D341Med (cell line): ENCODE data around the gene RAB7B.

Experiments used
- DNase-seq: peaks from one replicate; pipeline ENCODE4 v3.0.0; 2012; ENCODE audit warnings: low spot score

The RAB7B gene

DNA sequence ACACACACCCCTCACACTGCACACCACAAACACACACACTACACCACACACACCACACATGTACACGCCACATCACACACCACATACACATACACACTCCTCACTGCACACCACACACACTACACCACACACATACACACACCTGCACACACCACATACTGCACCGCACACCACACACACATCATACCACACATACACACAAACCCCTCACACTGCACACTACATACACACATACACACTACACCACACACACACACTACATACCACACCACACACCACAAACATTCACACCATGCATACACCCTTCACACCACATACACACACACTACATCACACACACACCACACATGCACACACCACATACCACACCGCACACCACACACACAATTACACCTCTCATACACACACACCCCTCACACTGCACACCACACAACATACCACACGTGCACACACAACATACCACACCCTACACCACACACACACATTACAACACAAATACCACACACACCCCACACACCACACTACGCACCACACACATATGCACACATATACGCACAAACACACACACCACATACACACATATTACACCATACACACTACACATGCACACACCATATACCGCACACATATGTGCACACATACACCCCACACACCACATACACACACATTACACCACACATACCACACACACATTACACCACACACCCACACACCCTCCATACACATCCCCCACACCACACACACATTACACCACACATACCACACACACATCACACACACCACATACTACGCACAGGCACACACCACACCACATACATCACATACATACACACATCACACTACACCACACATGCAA lies 29.6 kb downstream of the RAB7B start:
- DNase-seq, result no peak

DNA sequence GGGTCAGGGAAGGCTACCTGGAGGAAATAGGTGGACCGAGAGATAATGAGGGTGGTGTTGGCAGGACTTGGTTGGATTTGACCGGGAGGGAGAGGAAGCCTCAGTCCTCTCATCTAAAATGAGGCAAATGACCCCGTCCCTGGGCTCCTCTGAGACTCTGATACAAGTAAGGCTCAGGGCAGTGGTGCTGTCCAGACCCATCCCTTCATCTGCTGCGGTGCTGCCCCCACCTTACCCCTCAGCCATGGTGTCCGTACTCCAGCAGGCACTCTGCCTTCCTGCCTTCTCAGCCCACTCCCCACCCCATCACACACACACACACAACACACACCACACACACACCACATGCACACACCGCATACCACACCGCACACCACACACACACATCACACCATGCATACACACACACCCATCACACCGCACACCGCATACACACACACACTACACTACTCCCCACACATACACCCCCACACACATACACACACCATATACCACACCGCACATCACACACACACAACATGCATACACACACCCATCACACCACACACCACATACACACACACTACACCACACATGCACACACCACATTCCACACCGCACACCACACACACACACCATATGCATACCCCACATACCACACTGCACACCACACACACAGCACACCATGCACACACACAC lies 30.6 kb downstream of the RAB7B start:
- no peak for DNase-seq

DNA sequence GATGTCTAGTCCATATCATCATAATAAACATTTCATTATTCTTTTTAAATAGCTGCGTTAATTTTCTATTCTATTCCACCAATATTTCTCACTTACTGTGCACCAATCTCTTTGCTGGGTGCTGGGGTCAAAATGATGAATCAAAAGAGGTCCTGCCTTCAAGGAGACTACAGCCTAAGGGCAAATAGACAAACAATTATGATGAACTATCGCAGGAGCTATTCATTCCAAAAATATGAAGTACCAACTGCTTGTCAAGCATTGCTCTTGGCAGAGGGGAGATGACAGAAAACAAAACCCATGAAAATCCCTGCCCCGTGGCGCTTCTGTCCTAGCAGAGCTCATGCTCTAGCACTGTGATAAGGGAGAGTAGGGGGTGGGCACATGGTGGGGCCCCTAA lies 31.1 kb downstream of the RAB7B start:
- no peak for DNase-seq

DNA sequence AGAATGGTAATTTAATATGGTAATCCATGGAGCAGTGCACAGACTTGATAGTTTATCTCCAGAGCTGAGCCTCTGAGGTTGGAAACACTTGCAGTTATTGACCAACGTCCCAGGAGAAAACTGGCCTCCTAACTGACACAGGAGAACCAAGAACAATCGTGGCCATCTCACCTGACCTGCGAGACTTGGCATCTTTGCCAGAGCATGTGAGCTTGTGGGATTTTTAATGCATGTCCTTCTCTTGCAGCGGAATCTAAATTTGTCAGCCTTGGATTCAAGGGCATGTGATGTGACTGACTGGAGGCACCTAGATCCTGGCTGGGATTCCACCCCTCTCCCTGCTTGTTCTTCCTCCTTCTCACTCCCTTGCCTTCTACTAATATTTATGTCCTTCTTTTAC lies 32.1 kb downstream of the RAB7B start:
- DNase-seq, result no peak

DNA sequence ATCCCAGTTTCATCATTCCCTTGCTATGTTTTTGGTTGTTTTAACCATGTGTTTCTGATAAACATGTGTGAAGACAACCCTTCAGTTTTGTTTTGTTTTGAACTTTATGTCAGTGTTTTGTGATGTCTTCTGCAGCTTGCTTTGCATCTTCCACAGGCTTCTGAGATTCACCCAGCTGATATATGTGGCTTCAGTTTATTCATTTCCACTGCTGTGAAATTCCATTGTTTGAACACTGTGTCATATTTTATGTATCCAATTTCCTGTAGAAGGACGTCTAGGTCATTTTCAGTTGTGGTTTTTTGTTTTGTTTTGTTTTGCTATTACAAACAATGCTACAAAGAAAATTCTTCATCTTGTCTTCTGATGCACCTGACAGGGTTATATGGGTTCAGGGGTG lies 32.7 kb downstream of the RAB7B start:
- no peak for DNase-seq

DNA sequence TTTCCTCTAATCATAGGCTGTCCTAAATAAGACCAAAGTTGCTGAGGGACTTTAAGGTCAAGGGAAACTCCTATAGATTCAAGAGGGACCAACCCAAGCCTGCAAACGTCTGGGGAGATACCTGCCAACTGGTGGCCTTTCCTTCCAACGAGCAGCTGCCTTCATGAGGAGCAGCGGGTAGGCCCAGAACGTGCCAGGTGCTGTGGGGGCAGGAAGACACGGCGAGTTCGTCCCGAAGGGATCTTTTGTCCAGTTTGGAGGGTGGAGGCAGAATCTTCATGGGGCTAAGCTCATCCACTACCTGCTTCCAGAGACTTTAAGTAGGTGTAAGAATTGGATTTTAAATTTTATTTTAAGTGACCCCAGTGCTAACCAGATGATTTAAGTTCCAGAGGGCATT lies 34.0 kb downstream of the RAB7B start:
- no peak for DNase-seq

DNA sequence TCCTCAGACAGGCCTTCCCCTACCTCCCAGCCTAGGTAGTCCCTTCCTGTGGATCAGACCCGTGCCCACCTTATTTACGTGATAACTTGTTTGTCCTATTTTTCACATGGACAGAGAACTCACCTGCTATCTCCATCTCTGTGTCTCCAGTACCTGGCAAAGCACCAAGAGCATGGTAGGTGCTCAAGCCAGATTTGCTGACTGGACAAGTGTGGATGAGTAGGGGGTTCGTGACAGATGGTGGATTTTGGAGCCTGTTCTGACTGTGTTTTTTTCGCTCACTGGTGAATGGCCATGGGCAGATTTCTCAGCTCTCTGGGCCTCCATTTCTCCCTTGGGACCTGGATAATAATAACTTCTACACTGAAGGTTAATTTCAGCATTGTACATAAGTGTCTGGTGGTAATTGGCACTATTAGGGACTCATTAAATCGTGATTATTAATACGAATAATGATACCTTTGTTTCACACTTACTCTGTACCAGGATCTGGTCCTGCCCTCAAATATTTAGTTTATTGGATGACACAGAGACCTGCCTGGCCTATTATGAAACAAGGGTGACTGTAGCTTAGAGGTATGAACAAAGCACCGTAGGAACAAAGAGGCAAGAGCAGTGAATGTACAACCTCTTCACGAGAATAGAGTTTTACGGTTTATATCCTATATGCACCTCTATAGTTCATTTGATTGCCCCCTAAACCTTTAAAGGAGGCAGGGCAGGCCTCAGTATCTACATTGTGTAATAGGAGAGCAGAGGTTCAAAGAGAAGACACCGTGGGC lies 35.5 kb downstream of the RAB7B start:
- no peak for DNase-seq

DNA sequence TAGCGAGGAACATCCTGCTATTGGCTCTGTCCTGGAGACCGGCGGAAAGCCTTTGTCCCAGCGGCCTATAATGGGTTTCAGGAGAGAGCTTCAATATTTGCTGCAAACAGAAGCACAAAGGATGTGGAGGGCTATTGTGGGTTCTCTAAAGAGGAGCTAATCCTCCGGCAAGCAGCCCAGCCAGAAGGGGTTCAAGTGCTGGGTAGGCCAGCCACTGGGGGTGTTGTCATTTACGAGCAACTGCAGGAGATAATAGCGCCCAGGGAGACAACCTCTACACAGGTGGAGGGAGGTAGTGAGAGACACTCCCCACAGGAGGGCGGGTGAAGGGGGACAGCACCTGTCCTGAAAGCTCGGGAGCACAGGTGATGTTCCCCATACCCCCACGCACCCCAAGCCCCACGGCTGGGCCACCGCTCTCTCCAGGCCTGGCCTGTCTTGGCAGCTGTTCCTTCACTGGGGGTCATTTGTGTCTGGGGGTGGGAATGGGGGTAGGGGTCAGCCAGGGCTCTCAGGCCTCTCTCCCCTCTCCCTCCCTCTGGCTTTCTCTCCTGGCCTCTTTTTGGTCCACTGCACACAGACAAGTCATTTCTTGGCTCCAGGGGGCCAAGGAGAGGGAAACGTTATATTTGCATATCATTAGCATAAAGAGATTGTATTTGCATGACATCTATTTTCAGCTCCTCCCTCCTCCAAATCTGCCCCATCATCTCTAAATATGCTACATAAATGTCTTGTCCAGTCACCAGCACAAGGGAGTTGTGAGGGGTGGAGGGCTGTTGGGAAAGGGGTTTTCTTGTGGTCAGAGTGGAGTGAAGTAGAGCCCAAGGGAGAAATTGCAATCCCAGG lies 37.9 kb downstream of the RAB7B start:
- DNase-seq, result no peak

DNA sequence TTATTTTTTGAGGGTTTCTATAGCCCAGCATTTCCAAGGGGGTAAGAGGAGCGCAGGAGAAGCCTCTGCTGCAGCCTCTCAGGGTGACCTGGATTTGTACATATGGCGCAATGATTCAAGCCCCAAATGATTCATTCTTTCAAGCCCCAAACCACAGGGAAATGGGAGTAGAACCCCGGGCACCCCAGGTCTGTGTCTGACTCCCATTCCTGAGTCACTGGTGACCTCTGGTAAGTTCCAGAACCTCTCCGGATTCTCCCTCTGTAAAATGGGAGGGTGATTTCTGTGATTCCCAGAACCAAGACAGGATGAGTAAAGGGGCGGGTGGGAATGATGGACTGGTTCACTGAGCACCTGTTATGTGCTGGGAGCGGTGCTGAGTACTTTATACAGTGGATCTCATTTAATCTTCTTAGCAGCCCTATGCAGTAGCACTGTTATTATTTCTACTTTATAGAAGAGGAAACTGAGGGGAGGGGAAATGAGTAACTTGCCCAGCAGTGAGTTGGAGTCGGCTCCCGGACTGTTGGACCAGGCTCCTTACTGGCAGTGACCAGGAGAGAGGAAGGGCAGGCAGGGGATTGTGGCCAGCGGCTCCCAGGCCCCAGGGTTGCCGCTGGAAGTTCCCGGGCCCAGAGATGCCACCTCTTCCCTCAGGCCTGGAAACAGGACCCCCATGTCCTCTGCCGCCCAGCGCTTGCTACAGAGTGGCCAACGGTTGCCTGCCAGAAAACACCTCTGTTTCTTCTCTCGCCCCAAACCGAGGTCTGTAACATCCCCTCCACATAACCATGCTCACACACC lies 39.6 kb downstream of the RAB7B start:
- no peak for DNase-seq

DNA sequence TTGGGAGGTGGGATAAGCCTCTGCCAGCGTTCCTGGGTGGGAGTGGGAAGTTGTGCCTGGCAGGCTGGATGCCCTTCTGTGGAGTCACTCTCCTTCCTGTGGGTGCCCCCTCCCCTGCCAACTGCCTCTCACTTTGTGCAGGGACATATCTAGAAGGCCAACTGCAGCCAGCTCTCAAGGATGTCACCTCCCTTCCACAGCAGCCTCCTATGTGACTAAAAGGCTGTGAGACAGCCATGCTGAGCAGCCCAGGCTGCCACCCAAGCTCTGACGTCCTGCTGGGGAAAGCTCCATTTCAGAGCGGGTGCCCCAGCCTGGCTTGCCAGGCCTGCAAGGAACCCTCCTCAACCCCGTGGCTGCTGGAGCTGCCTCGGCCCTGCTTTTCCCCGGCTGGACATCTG lies 40.4 kb downstream of the RAB7B start:
- DNase-seq, result no peak

DNA sequence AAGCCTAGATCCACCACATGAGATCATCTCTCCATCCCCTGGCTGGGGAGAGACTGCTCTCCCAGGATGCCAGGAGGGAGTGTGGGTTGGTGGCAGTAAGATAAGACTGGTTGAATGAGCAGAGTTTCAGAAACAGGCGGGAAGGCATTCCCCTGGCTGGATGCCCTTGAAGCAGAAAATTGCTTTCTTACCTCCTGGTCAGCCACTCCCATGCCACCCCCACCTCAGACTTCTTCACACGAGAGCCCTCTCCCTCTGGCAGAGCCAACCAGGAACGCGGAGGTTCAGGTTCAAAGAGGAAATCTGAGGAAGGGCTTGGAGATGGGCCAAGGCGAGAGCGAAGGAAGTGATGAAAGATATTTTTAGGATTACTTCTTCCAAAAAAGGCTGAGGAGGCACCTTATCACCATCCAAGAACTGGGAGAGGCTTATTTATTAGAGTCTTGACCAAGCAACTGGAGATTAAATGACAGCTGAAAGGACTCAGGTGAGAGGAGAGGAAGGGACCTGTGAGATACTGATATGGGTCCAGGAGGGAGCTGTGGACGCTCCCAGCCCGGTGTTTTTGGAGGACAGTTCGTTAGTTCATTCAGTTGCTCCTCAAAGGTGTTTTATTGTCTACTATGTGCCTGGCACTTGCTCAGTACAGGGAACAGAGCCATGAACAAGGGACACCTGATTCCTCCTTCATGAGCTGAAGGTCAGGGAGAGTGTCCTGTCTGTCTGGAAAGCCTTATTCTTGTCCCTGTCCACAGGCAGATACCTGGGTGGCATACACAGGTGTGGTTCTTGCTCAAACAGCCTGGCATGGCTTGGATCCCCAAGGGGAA lies 41.0 kb downstream of the RAB7B start:
- no peak for DNase-seq

DNA sequence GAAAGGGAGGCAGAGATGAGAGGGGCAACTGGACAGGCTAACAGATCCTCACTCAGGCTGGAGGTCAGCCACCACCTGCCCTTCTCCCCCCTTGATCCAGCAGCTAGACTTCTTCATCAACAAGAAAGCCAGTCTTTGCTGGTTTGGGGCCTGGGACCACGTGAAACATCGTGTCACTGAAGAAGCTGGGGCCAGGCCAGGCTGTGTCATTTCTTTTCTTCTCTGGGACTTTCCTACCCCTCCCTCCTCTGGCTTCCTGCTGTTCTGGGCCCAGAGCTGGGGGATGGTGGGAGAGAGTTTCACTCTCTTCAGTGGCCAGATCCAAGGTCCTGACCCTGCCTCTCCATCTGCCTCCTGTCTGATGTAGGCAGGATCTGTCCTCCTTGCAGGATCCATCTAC lies 41.8 kb downstream of the RAB7B start:
- no peak for DNase-seq

DNA sequence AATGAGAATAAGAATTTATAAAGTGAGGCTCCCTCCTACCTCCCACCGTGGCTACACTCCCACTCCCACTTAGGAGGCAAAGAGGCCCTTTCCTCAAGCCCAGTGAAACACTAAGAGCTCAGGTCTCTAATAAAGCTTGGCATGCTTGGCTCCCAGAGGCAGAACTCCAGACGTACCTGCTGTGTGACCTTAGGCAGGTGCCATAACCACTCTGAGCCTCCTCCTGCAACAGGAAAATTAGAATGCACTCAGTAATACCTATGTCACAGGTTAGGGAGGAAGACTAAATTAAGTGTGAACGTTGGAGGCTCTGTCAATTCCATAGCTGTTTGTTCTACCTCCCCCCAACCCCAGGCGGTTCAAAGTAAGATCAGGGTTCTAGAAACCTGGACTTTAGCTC lies 43.4 kb downstream of the RAB7B start:
- DNase-seq, result no peak

DNA sequence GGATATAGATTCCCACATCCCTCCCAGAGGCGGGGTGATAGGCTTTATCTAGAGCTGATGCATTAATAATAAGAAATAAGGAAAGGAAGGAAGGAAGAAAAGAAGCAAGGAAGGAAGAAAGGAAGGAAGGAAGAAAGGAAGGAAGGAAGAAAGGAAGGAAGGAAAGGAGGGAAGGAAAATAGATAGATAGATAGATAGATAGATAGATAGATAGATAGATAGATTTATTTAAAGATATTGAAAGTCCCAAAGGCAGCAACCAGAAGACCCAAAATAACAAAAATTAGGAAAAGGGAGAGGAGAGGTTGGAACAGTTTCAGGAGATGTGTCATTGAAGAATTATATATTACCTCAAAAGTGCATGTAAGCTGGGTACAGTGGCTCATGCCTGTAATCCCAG lies 47.7 kb downstream of the RAB7B start:
- DNase-seq, result no peak

DNA sequence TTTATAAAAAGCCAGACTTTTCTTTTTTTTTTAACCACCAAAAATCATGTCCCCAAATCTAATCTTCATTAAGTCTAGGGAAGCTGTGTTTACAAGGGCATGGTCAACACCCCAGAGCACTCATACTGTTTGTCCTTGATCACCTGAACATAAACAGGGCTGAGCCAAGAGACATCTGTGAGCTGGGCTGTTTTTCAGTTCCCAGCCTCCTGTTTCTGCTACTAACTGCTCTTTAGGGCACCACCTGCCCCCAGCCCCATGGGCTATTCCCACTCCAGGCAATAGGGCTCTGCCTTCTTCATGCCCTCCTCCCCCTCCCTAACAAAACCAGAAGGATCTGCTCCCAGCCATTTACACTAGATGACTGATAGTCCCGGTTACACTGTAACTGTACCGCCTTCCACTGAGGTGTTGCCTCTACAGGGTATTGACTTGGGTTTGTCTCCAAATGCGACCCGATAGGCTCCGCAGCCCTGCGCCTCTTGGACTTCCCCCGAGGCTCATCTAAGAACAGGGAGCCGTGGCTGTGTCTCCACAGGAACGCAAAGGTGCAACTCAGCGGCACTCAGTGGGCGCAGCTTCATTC lies 48.3 kb downstream of the RAB7B start:
- DNase-seq, result no peak

DNA sequence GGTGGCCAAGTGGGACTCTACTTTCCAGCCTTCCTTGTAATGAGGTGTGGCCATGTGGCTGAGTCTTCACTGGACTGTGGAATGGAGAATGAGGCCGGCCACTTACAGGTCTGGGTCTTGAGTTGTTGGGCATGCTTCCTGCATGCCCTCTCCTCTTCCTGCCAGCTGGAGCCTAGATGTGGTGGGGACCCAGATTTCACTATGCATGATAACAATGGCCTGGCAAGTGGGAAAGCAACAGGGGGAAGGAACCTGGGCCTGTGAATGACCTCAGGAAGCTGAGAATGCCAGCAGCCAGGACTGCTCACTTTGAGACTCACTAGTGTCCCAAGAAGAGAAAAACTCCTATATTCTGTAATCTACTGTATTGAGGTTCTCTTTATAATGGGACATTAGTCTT lies 51.4 kb downstream of the RAB7B start:
- DNase-seq, result no peak

DNA sequence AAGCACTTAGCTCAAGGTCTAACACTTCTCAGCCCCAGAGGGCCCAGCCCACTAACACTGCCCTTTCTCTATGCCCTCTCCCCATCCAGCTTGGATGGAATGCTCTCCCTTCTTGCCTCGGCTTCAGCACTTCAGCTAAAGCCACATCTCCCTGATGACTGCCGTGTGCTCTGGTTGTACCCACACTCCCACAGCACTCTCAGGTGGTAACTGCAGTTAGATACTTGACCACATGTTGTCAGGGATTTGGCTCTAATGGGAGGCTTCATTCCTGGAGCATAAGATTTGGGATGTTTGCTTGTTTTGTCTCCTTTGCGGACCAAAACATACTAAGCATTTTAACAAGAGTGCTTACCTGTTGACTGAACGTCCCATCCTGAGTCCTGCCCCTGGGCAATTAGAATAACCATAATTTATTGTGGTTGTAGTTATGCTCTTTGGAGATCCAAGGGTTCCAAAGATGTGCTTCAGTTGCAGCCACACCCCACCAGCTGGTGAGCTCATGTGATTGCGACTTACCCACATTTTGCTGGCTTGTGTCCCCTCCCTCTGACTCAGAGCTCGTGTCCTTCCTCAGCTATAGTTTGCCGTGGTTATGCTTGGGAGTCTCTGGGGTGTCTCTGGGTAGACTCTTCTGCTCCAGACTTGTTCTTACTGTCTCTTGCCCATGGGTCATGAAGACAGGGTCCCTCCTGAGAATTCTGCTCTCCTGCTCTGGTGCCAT lies 52.2 kb downstream of the RAB7B start:
- no peak for DNase-seq

DNA sequence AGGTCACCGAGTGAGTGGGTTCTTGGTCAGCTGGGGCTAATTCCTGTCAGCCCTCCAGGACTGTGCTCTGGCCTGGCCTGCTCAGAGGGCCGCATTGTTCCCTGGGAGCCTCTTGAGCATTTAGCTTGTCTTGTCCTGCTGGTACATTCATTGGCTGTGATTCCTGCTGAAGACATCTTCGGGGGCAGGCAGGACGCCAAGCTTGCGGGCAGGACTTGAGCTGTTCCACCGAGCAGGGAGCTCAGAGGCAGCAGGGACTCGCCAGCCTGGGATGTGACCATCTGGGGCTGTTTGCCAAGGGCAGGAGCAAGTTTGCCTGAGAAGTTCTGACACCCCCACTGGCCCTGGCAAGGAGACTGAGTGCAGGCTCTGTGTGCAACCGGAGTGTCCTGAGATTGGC lies 52.9 kb downstream of the RAB7B start:
- no peak for DNase-seq

DNA sequence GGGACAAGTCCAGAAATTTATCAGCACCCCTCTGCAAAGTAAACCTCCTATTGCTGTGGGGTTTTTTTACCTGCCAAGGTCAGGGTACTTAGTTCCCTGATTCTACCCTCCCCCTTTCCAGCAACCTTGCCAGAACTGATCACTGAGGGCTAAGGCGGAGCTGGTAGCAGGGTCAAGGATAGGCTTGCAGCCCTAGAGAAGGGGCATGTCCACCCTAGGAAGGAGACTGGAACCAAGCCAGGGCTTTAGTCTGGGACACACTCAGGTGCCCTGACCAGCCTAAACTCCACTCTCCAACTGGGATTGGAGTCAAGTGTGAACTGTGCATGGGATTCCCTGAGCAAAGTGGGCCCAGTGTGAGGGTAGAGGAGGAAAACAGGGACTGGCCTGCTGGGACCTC lies 53.4 kb downstream of the RAB7B start:
- no peak for DNase-seq
